Stimulated activated CD8-positive, alpha-beta memory T cell treated with anti-CD3 and anti-CD28 coated beads, Interleukin-15, amount 100 ng/mL, for 48 hours (primary cell): ENCODE measurements around the gene CAMTA1.

Source experiments
- DNase-seq, 2 donors: peaks; one replicate each; pipeline ENCODE4 v3.0.0-alpha.2; 2020; ENCODE audit warnings: low read depth in 2 of 2

CAMTA1 gene

DNA sequence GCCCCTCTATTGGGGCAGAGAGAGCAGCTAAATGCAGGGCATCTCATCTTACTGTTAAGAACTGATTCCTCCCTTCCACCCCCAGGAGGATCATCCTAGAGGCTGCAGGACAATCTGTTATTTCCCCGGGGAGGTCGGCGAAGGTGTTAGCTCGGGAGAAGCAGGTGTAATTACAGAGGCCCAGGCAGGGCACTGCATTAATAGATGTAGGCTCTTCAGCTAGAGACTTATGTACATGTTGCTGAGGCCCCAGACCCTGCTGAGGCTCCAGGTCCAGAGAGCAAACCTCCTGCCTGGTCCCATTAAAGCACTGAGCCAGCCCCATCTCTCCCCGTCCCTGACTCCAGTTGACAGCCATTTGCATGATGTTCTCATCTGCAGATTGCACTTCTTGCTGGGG is 665.6 kb downstream of the CAMTA1 start:
- DNase-seq, result no peak

DNA sequence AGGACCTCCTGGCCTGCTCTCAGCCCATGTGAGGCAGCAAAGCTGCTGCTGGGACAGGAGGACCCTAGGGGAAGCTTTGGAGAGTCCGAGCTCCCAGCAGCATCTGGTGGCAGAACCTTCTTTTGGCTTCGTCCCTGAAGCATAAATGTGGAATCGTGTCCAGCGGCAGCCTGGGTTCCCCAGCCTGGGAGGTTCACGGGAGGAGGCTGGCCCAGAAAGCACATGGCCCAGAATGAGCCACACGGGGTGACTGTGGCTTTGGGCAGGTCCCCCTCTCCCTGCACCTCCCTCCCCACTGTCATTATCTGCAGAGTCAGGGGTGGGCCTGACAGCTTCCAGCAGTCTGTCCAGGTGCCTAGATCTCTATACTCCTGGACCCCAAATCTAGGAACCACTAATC is 667.8 kb downstream of the CAMTA1 start:
- DNase-seq, result no peak

DNA sequence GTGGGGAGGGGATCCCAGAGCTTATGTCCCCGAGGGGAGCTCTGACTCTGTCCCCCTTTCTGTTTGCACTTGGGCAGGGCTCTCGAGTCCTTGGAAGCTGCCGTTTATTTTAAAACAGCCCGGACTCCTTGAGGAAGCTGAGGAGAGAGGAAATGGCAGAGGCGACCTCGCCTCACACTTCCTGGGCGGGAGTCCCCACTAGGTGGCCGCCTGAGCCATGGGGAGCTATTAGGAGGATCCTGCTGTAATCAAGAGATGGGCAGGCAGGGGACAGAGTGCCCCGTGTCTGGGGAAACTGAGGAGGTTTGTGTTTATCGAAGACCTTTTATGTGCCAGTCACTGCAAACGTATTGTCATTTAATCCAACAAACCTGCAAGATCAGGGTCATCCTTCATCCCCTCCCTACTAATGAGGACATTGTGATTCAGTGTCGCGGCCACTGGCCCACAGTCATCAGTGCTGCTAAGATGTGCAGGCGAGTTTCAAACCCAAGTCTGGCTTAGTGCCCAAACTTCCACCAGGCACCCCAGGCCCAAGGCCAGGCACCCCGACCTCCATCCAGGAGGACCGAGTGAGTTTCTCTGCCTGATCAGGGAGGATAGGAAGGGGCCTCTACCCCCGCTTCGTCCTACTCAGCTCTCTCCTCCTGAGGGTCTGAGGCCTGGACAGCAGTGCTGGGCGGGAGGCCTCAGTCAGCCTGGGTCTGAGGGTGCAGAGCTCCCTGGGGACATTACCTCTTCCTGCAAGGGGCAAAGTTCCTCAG is 669.0 kb downstream of the CAMTA1 start:
- DNase-seq, result no peak

DNA sequence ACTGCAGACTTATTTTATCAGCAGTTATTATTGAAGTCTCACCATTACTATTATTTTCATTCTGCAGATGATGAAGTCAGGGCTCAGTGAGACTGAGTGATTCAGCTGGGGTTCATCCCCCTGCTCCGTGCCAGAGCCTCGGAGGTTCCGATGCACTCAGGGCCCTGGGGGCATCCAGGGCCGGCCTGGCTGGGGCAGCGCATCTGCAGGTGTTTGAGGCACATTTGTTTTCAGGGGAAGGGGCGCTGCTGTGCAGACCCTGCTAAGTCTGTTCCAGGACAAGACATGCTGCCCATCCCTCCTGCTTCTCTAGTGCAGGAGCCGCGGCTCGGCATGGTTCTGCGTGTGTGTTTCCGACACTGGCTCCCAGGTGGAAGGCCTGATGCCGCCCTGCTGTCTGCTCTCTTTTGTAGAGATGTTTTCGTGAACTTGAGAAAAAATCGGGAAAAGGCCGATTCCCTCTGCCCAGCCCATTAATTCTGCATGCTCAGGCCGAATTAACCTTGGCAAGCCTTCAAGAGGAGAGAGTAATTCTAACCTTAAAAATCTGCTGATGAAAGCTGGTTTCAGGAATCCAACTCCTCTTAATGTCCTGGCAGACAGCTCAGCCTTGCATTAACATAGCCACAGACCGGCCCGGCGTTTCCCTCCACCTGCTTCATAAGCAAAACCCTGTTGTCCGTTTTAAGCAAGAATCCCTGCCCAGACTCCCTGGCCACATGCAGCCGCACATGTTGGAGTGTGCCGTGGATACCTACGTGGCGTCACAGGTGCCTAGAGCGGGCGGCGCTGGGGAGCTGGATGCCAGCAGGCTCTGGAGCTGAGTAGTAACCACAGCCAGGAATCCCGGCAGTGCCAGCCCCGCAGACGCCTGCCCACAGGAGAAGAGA is 669.9 kb downstream of the CAMTA1 start:
- no peak for DNase-seq

DNA sequence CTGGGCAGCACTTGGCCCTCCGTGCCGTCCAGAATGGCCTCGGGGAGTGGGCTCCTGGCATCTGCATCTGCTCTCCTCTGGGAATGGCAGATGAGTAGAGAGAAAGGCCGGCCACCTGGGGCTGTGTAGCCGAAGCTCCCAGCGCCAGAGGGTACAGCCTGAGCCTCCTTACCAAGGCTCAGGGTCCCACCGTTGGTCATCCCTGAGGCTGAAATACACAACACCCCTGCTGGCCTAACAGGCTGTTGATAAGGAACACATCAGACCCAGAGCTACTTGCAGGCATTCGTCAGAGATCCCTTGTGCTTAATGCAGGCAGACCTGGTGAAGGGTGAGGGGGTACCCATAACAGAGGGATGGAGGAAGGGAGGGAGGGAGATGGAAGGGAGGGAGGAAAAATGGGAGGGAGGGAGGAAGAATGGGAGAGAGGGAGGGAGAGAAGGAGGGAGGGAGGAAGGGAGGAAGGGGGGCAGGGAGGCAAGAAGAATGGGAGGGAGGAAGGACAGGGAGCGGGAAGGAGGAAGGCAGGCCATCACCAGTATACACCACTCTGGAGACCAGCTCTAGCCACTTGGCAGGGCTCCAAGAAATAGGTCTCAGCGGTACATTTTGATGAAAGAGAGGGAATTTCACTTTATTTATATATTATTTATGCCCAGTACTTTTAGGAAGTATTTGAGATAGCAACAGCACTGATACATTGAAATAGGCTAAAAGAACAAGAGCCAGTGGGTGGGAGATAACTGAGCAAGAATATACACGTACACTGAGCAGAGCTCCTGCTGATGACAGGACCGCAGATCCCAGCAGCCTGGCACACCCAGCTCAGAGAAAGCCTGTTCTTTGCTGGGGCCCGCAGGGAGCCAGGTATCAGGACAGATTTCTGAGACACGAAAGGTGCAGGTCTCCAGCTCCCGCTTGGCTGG is 670.8 kb downstream of the CAMTA1 start:
- DNase-seq, result no peak

DNA sequence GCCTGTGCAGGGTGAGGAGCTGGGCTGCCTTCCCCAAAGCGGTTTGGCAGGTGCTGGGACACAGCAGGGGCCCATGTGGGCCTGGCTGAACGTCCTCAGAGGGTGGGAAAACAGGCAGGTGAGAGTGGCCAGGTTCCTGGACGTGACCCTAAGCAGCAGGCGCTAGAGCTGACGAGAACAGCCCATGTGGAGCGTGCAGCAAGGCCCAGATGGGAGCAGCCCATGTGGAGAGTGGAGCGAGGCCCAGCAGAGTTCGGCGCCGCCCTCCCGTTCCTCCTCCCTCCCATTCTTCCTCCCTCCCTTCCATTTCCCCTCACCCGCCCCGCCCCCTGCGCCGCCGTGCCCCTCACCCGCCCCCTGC is 671.4 kb downstream of the CAMTA1 start:
- DNase-seq, result no peak

DNA sequence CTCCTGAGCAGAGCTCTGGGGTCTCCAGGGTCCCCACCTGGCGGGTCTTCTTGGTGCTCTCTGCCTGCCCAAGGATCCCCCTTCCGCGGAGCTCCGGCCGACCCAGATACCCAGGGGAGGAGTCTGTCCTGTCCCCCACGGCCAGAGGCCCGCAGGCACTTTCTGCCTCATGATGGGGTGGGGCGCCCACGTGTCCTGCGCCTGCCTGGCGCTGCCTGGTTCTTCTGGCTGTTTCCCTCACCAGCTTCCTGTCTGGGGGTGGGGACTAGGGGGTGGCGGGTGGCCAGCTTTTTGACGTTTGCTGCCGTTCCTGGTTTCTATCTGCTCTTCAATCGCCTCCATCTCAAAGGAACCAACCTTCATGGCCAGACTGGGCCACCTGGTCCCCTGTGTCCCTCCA is 672.6 kb downstream of the CAMTA1 start:
- no peak for DNase-seq

DNA sequence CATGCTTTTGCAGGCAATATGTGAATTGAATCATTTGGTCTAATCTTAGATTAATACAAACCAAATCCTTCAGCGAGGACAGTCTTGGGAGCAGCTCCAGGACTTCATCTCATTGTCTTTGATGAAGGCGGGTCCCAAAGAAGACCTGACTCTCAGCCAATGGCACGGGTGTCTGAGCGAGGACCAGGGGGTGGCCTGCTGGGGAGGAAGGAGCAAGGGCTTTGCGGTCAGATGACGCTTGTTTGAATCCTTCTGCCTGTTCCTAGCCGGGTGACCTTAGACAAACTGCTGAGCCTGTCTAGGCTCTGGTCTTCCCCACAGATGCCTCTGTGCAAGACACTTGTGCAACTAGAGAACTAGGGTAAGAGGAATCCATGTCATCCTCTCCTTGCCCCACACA is 673.7 kb downstream of the CAMTA1 start:
- no peak for DNase-seq

DNA sequence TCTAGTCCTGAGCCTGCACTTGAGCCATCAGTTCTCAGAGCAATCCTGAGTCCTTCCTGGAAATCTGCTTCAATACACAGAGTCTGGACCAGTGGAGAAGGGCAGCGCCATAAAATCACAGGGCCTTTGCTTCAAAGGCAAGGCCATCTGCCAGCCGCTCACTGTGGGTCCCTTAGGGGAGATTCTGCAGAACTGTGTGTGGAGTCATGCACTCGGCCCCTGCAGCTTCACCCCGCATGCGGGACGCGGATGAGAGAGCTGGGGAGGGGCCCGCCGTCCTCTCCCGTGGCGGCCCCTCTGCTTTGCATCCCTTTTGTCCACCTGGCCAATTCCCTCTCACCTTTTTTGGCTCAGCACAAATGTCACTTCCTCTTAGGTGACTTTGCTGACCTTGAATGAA is 674.7 kb downstream of the CAMTA1 start:
- no peak for DNase-seq

DNA sequence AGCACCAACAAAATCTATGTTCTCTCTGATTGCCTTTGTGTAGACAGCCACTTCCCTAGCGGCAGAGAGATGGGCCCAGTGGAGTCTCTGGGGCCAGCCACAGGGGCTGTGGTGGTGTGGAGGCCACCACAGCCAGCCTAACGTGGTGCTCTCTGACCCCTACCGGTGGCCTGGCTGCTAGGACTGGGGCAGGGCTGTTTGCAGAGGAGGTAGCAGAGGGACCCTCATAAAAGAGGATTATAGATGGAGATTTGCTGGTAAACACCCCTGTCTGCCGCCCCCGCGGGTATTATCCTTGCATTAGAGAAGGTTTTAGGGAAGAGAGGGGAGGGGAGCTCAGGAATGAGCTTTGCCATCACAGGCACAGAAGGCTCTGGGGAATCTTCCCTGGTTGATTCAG is 675.6 kb downstream of the CAMTA1 start:
- DNase-seq, result no peak

DNA sequence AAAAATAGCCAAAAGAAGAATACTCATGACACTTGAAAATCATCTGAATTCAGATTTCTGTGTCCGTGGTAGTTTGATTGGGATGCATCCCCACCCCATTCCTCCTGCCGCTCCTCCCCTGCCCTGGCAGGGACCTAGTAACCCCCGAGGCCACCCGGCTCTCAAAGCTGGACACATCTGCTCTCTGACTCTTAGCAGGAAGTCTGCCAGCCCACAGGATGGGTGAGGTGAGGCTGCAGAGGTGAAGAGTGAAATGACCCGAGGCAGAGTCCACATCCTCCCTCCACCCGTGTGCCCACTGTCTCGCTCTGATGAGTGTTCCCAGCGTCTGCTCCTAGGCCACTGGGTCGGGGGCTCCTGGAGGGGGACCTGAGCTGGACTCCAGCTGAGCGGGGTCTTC is 677.4 kb downstream of the CAMTA1 start:
- DNase-seq, result no peak

DNA sequence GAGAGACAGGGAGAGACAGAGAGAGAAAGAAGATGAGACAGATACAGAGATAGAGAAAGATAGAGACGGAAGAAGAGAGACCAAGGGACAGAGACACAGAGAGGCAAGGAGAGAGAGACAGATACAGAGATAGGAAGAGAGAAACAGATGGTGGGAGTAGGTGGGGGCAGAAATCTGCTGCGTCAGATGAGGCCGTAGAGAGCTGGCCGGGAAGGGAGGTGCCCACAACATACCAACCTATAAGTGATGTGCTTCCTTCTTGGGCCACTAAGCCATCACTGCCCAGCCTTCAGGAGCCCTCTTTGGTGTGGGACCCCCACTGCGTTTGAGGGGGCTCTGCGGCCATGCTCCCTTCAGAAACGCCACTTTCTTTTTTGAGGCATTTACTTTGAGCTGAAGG is 678.3 kb downstream of the CAMTA1 start:
- no peak for DNase-seq

DNA sequence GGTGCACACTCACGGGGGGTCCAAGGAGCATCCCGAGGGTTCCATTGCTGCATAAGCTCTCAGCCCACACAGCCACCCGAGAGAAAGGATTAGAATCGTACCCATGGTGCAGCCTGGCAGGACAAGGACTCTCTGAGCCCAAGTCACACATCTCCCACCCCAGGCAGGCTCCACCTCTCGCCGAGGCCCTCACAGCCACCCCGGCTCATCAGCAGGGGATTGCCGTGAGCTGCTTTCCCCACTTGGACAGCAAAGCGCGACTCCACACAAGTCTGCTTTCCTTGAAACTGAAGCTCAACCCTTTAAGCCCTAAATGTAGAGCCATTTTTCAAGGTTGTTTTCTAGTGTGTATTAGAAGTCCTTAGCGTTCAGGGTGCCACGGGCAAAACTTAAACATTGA is 679.5 kb downstream of the CAMTA1 start:
- DNase-seq, result no peak

DNA sequence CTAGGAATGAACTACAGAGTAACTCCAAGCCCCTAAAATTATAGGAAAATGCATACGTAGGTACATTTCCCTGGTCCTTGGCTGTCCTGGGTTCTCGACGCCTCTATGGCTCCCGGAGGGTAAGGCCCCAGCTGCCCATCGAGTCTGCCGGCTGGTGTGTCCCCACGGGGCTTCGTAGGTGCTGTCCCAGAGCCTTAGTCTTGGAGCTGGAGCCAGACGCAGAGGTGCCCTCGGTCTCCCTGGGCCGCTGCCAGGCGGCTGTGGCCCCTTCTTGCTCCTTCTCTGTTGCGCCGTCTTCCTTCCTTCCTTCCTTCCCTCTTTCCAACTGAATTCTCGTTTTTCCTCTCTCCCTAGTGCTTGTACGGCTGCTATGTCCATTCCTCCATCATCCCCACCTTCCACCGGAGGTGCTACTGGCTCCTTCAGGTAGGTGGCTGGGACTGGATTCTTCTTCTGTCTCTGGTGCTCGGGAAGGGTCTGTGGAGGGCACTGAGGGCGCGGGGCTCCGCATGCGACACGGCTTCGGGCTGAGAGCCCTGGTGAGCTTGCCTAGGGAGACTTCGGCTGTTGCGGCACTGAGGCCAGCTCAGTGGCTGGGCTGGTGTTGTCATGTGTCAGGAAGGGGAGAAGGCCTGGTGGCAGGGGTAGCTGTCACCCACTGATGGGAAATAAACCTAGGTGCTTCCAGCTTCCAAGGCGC is 682.4 kb downstream of the CAMTA1 start:
- DNase-seq, result no peak

DNA sequence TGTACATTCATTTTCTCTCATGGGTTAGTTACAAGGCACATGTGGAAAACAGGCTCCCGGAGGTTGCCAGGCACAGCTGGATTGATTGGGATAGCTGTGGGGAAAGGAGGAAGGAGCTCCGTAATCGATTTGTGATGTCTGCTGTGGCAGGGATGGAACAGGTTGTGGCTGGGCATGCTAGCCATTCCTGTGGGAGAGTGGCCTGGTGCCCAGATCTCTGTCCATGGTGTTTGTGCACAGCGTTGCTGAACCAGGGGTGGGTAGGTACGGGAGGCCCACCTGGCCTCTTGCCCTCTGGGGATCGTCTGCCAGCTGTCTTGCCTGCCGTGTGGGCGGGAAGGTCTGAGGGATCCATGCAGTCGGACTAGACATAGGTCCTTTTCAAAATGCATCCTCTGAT is 683.0 kb downstream of the CAMTA1 start:
- DNase-seq, result no peak

DNA sequence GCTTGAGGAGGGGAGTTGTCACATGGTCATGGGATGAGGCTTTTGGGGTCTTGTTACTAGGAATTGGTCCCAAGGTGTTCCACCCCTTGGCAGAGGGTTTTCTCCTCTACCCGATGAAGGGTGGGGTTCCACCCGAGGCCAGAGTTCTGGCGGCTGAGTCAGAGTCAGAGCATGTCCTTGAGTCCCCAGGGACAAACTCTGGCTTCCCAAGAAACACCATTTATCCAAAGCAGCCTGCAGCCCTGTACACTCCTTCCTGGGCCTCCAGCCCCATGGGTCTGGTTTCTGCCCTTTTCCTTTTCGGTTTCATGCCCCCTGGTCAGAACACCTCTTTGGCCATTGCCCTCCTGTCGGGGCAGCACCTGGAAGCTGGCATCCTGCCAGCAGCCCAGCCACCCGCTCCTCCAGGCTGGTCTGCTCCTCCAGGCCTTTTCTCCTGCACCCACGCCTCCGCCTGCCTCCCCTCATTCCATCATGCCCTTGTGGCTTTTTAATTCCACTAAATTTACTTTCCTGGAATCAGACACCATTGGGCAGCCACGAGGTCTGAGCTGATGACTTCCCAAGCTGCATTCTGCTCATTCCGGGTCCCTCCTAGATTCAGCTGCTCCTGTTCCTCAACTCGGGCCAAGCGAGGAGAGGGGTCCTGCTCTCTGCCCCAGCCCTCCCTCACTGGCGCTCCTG is 684.1 kb downstream of the CAMTA1 start:
- DNase-seq, result no peak

DNA sequence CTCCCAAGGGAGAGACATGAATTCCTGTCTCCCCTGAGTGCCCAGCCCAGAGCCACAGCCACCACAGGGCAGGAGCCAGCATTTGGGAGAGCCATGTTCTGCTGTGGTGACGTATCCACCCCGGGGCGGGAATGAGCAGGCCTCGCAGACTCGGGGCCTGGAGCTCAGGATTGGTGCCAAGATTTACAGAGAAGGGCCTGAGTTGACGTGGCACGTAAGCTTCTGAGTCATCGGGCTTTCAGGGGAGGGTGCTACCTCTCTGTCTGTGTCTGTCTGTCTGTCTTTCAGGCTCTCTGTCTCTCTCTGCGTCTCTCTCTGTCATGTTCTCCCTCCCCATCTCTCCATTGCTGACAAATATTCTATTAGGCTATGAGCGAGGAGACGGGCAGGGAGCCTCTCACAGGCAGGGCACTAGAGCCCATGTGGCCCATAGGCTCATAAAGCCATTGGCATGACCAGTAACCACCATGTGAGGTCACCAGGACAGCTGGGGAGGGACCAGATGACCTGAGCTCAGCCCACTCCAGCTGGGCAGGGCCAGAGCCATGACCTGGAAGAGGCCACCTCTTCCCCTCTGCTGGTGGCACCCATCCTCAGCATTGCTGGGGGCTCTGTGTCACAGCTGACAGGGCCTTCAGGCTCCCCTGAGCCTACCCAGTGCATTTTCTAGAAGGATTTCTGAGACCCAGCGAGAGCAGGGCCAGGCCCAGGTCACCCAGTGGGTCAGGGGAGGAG is 685.8 kb downstream of the CAMTA1 start:
- DNase-seq, result no peak

DNA sequence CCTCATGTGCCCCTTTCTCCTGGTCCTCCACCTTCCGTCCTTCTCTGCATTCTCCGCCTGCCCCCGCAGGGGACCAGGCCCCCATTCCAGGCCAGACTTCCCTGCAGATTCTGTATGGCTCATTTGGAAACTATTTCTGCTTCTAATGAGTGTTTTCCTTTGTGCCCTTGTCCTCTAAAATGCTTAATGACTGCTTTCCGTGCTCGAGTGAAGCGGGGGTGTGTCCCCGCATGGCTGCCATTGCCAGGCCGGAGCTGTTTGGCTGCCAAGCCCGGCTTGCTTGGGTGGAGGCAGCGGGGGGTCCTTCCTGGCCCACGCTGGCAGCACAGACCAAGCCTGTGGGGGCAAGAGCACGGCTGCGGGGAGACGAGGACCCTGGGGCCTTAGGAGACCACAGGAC is 686.6 kb downstream of the CAMTA1 start:
- no peak for DNase-seq

DNA sequence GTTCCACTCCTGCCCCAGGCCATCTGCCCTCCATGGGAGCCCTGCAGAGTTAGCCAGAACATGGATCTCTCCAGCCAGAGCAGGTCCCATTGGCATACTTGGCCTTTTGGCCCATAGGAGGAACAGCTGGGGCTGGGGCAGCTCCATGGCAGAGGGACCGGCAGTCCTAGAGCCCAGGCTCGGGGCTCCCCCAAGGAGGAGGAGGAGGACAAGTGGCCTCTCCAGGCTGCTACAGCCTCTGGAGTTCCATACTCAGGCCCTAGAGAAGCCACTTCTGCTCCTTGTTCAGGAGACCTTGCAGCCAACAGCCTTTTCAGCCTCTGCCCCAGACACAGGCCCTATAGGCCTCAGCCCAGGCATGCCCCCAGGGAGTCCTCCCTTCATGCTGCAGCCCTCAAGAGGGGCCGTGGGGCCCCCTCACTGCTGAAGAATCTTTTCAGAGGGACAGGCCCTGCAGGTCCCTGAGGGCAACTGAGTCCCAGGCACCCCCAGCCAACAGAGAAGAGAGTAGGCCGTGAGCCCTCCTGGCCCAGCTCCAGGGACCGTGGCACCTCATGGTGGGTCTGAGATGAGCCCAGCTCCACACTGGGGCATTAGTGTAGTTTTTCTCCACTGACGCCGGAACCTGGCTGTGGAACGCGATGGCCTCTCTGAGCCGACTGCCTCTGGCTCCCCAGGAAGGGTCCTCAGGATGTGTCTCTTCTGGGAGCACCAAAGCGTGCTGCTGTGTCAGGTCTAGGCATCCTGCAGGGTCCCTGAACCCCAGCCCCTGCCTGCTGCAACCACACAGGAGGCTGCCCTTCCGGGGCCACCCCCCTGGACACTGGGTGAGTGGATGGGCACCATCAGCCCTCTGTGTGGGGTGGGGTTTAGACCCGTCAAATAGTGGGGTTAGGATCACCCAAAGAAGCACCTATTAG is 688.2 kb downstream of the CAMTA1 start:
- no peak for DNase-seq
